HuH-7.5 (cell line): ENCODE results near the gene NOM1.

Source experiments
- DNase-seq: peaks from one replicate; pipeline ENCODE4 v3.0.0; 2011; ENCODE audit warnings: low spot score

The NOM1 gene

DNA sequence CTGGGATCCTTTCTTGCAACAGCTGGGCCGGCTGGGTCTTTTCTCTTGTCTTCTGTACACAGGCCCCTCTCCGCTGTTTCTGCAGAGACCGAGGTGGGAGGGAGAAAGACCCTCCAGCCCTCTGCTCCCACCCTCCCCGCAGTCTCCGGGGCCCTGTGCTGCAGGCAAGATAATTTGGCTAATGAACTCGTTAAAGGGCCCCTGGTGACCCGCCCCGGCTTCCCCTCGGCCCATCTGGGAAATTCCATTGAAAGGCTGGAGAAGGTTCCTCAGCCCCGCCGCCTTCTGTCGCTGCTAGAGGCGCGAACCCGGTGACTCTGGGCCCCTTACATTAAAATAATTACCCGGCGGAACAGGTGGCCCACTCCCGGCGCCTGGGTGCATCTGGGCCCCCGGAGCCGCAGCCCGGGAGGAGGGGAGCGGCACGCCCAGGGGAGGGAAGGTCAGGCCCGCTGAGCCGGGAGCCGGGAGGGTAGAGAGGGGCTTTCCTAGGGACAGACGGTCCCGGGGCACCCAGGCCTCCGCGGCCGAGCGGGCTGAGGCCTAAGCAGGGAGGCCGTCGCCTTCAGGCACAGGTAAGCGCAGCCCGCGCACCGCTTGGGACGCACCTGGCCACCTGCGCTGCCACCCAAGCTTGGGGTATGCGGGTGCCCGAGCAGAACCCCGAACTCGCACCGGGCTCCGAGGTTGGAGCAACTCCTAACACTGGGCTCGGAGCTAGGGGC, 68.3 kb downstream of the NOM1 start:
- DNase-seq = no peak

DNA sequence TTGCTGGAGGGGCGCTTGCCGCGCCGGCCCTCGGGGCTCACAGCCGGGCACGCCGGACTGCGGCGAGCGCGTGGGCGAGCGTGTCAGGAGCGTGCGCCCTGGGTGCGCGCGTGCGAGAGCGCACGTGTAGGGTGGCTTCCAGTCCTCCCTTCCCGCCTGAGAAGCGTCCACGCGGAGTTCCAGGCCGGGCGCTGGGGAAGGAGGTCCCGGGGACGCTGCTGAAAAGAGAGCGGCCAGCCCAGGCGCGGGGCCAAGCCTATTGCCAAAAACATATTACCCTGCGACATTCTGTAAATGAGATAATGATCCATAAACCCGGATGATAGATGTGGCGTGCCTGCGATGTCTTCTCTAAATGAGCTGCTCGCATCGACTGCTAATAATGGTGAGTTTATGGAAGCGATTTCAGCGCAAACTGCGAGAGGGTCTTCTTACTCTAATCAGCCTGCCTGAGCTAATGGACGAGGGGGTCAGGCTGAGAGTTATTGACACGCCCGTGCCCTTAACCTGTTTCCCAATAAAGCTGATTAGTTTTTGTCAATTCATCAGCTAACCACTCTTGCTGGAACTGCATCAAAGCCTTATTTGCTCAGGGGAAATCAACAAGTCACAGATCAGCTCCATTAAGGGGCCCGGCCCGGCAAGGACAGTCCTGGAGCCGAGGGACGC, 69.0 kb downstream of the NOM1 start:
- no peak for DNase-seq

DNA sequence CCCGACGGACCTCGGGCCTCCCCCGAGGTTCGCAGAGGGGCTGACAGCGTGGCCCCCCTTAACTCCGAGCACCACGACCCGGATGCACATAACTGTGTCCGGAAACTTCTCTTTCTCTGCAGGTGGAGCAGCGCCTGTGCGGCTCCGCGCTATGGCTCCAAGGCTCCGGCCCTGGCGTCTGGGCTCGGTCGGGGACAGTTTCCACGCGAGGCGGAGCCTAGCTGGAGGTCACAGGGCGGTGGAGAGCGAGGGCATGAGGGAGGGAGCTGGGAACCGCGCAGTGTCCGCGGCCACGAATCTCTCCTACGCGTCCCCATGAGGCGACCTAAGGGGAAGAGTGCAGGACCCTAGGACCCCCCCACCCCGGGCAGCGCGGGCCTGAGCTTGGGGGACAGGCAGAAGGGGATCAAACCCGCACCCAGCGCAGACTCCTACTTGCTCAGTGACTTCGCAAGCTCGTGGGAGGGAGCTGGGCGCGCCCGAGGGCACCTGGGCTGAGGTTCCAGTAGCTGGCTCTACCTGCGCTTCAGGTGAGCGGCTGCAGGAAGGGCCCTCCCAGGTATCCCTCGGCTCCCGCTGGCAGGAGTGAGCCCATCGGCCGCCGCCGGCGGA, 69.6 kb downstream of the NOM1 start:
- no peak for DNase-seq

DNA sequence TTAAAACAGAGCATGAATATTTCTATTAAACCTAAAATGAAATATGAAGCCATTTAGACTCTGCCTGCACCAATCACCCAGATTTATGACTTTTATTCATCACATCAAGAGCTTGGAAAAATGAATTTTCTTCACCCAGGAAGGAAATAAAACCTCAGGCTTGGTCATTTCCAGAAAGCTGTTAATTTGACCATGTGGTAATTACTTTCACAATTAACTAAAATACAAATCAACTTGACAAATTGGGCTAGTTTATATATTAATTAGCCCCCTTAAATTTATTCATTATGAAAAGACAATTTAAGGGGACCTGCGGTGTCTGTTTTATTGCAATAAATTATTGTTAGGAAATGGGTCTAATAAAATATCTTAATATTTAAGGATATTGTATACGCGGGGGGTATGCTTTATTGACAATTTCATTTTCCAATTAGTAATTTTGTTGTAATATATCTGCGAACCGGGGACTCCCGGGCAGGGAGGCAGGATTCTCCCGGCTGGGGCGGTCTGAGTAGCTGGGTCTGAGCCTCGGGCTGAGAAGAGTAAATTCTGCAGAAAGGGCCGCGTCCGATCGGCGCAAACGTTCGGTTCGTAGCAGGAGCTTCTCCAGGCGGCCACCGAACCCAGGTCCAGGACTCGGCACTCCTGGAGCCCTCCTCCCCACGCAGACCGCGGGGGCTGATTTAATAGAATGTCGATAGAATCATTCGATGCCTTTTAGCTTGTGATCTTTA, 70.4 kb downstream of the NOM1 start:
- no peak for DNase-seq

DNA sequence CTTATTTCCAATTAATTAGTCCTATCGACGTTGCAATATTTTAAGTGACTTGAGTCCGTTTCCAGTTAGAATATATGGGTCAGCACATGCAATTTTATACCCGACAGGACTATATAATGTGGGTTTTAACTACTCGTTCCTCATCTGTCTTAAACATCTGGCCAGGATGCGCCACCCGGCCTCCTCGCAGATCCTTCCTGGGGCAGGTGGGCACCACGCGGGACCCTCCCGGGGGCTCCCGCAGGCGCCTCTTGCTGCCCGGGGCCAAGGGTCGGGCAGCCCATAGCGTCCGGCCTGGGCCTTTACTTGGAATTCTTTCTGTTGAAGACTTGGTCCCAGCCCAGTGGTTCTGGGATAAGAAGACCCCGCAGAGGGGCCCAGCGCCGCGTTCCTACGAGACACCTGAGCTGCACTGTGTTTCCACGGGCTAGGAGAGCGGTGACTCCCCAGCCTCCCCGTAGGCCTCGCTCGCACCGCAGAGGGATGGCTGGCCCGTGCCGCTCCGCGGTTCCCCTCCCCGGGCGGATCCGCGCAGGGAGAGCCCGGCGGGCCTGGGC, 71.1 kb downstream of the NOM1 start:
- DNase-seq = no peak

DNA sequence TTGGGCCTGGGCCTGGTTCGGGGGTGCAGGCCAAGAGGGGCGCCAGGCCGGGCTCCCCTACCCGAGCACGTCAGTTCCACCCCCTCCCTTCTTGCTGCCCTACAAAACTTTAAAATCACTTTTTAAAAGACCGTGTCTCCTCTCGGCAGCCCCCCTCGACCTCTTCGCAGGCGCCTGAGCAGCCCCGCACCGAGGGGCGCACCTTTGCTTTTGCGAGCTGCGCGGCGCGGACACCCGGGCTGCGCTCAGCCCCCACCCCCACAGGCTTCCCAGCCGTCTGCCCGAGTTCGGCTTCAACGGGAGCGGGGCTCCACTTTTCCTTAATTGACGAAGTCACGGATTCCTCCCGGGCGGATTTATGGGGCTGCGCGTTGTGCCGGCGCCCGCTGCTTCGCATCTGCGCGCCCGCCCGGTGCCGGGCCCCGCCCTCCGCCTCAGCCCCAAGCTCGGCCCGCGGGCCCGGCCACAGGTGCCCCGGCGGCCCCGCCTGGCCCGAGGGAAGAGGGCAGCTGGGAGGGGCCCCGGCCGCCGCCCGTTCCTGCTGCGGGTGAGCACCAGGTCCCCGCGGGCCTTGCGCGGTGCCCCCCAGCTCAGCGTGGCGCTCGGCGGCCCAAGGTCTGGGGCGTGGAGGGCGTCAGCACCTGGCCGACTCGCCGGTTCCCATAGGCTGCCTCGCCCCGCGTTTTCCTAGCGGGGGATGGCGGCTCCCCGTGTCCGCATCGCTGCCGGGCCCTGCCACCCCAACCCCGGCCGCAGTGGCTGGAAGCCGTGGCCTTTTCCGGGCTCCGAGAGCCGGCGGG, 71.8 kb downstream of the NOM1 start:
- DNase-seq = no peak

DNA sequence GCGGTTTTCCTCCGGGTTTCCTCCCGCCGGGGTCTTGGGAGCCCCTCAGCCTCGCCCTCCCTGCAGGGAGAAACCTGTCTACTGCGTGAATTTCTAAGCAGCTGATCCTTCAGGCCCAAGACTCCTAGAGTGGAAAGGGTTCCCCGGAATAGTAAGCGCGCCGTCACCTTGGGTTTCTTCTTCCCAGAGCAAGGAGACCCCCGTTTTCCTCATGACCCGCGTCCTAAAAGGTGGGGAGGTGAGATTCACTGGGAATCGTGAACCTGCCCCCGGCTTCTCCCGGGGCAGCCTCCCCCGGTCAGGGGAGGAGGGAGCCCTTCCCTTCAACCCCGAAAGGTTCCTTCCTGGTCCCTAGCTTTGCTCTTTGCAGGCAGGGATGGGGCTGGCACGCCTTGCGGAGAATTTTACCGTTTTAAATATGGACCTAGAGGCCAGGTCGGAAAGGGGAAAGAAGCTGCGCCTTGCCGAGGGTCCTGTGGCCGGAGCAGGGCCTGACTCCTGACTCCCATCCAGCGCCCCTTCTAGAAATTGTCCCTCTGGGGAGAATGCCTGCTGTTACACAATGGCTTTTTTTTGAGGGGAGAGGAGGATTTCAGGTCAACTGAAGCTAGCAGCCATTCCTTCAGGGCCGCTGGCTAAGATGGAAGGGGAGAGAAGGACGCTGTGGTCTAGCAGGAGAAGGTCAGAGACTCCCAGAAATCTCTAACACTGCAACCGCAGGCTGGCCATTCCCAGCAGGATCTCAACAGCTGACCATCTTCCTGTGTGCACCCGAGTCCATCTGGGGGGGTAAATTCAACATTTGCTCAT, 72.6 kb downstream of the NOM1 start:
- DNase-seq = no peak
